H1 (cell line): ENCODE data around the gene SEC22C. TPM values are rescaled to one million over a fixed set of nuclear protein-coding genes. Genes with fewer than 3 reads are reported as not detected.

ENCODE experiments used
- CTCF ChIA-PET: fragments of 300-600 bp; sonication (Branson Sonifier 250); formaldehyde crosslinking; loops from one replicate; lab custom pipeline; 2021; ENCODE audit not compliant: partially characterized antibody; lab: Charles Lee
- POLR2A ChIA-PET: fragments of 300-600 bp; sonication (Branson Sonifier 250); formaldehyde crosslinking; loops from one replicate; lab custom pipeline; 2021; ENCODE audit warnings: inconsistent platforms; ENCODE audit not compliant: partially characterized antibody; lab: Charles Lee
- DNase-seq, 2 experiments: peaks; one replicate each; pipeline versions ENCODE4 v3.0.0 to v3.0.0-alpha.2; 2010 to 2022; ENCODE audit warnings: low spot score in 2 of 2, low read depth in 1 of 2, mixed read lengths in 1 of 2
- FAIRE-seq: peaks from 2 replicates; lab custom pipeline; 2011; peaks lifted over from hg19 to GRCh38; lab: Jason Lieb, UNC
- H2AFZ ChIP-seq: 2 replicates; pipeline ENCODE4 v1.8.1; 2012; ENCODE audit warnings: low read length, inconsistent platforms
- H2AK5ac ChIP-seq: 2 replicates; pipeline ENCODE4 v1.6.1; 2013; ENCODE audit warnings: low read depth, low read length
- H2BK120ac ChIP-seq: replicated peaks from 2 replicates; pipeline ENCODE3; 2013; ENCODE audit warnings: low read depth, low read length, inconsistent platforms
- H2BK12ac ChIP-seq: 2 replicates; pipeline ENCODE4 v1.6.1; 2013; ENCODE audit warnings: low read depth, low read length
- H2BK15ac ChIP-seq: 2 replicates; pipeline ENCODE4 v1.6.1; 2013; ENCODE audit warnings: low read length
- H2BK20ac ChIP-seq: 2 replicates; pipeline ENCODE4 v1.6.1; 2013; ENCODE audit warnings: low read length
- H2BK5ac ChIP-seq: 2 replicates; pipeline ENCODE4 v1.6.1; 2013; ENCODE audit warnings: low read depth, low read length
- H3K14ac ChIP-seq: 2 replicates; pipeline ENCODE4 v1.6.1; 2013; ENCODE audit warnings: inconsistent platforms; ENCODE audit not compliant: insufficient read length
- H3K18ac ChIP-seq: 2 replicates; pipeline ENCODE4 v1.6.1; 2013; ENCODE audit warnings: low read length; ENCODE audit errors: extremely low read depth
- H3K23ac ChIP-seq: 2 replicates; pipeline ENCODE4 v1.6.1; 2013; ENCODE audit warnings: inconsistent platforms; ENCODE audit not compliant: insufficient read length
- H3K23me2 ChIP-seq: 2 replicates; pipeline ENCODE4 v1.6.1; 2013; ENCODE audit warnings: low read depth, low read length
- H3K27ac ChIP-seq: 2 replicates; pipeline ENCODE4 v1.6.1; 2011; ENCODE audit warnings: low read depth, low read length, inconsistent platforms
- H3K27me3 ChIP-seq, 4 experiments: replicated peaks in 1 of 4; 1 replicate in 1 of 4; 2 replicates in 3 of 4; pipeline versions ENCODE4 v1.6.1 to v1.8.1; 2011 to 2013; ENCODE audit warnings: low read length in 3 of 4, mild to moderate bottlenecking in 3 of 4, inconsistent platforms in 2 of 4, mixed read lengths in 2 of 4, moderate library complexity in 1 of 4; ENCODE audit not compliant: control insufficient read depth in 3 of 4, insufficient read depth in 3 of 4; ENCODE audit errors: extremely low read depth in 1 of 4
- H3K36me3 ChIP-seq, 4 experiments: 2 replicates each; pipeline versions ENCODE4 v1.6.1 to v1.8.1; 2011 to 2013; ENCODE audit warnings: mild to moderate bottlenecking in 4 of 4, low read length in 3 of 4, moderate library complexity in 2 of 4, control low read depth in 1 of 4, inconsistent platforms in 1 of 4; ENCODE audit not compliant: insufficient read depth in 4 of 4, control insufficient read depth in 2 of 4
- H3K4ac ChIP-seq: replicated peaks from 2 replicates; pipeline ENCODE3; 2013; ENCODE audit warnings: low read length, low read depth, mixed read lengths, inconsistent platforms; ENCODE audit not compliant: insufficient read length
- H3K4me1 ChIP-seq, 4 experiments: replicated peaks in 1 of 4; 1 replicate in 1 of 4; 2 replicates in 3 of 4; pipeline versions ENCODE4 v1.6.1 to v1.8.1; 2011 to 2013; ENCODE audit warnings: low read length in 3 of 4, inconsistent platforms in 2 of 4, mixed read lengths in 1 of 4; ENCODE audit not compliant: insufficient read depth in 4 of 4, control insufficient read depth in 3 of 4
- H3K4me2 ChIP-seq, 2 experiments: 2 replicates each; pipeline versions ENCODE4 v1.6.1 to v1.8.1; 2011 to 2013; ENCODE audit warnings: low read depth in 2 of 2, low read length in 2 of 2, control low read depth in 1 of 2, inconsistent platforms in 1 of 2, mild to moderate bottlenecking in 1 of 2; ENCODE audit not compliant: insufficient read depth in 1 of 2
- H3K4me3 ChIP-seq, 4 experiments: fragments of 200-600, 300-600 bp in 1 of 4; sonication (generic), shearing (Covaris generic), sonication (Bioruptor Twin) in 1 of 4; 2 replicates each; pipeline versions ENCODE4 v1.5.1 to v1.8.1; 2011 to 2016; ENCODE audit warnings: low read length in 4 of 4, low read depth in 3 of 4, control low read depth in 2 of 4, inconsistent platforms in 2 of 4, mild to moderate bottlenecking in 2 of 4, mixed read lengths in 1 of 4, moderate library complexity in 1 of 4; ENCODE audit not compliant: insufficient read depth in 2 of 4; ENCODE audit errors: extremely low read depth in 1 of 4
- H3K56ac ChIP-seq: replicated peaks from 2 replicates; pipeline ENCODE3; 2013; ENCODE audit warnings: low read depth, mild to moderate bottlenecking, mixed read lengths, low read length, inconsistent platforms; ENCODE audit not compliant: insufficient read length
- H3K79me1 ChIP-seq: 2 replicates; pipeline ENCODE4 v1.6.1; 2013; ENCODE audit warnings: low read depth, low read length, control low read depth
- H3K79me2 ChIP-seq, 2 experiments: 2 replicates each; pipeline versions ENCODE4 v1.6.1 to v1.8.1; 2012 to 2013; ENCODE audit warnings: low read length in 2 of 2, mild to moderate bottlenecking in 2 of 2, inconsistent platforms in 1 of 2; ENCODE audit not compliant: insufficient read depth in 2 of 2, control insufficient read depth in 1 of 2
- H3K9ac ChIP-seq, 4 experiments: replicated peaks in 1 of 4; 1 replicate in 1 of 4; 2 replicates in 3 of 4; pipeline versions ENCODE4 v1.6.1 to v1.8.1; 2011 to 2013; ENCODE audit warnings: low read depth in 3 of 4, low read length in 3 of 4, control low read depth in 2 of 4, mild to moderate bottlenecking in 2 of 4, moderate library complexity in 2 of 4, inconsistent platforms in 1 of 4; ENCODE audit errors: extremely low read depth in 1 of 4
- H3K9me3 ChIP-seq, 2 experiments: 2 replicates each; pipeline versions ENCODE4 v1.6.1 to v1.8.1; 2012 to 2013; ENCODE audit warnings: mild to moderate bottlenecking in 2 of 2, moderate library complexity in 2 of 2, control low read depth in 1 of 2, inconsistent platforms in 1 of 2, low read depth in 1 of 2, low read length in 1 of 2, mixed read lengths in 1 of 2; ENCODE audit not compliant: insufficient read depth in 2 of 2
- H4K20me1 ChIP-seq, 2 experiments: replicated peaks in 1 of 2; 2 replicates each; pipeline versions ENCODE3 to v1.8.1; 2011 to 2013; ENCODE audit warnings: inconsistent platforms in 2 of 2, low read length in 2 of 2, mild to moderate bottlenecking in 1 of 2; ENCODE audit not compliant: insufficient read depth in 2 of 2, control insufficient read depth in 1 of 2
- H4K5ac ChIP-seq: 2 replicates; pipeline ENCODE4 v1.6.1; 2013; ENCODE audit warnings: low read length, low read depth, mixed read lengths, inconsistent platforms; ENCODE audit not compliant: insufficient read length
- H4K8ac ChIP-seq: 2 replicates; pipeline ENCODE4 v1.8.0; 2013; ENCODE audit warnings: mild to moderate bottlenecking, moderate library complexity, low read length, inconsistent platforms; ENCODE audit not compliant: insufficient read depth; ENCODE audit errors: extremely low read depth
- H4K91ac ChIP-seq: replicated peaks from 2 replicates; pipeline ENCODE3; 2013; ENCODE audit warnings: low read length, mixed read lengths, inconsistent platforms; ENCODE audit not compliant: insufficient read length
- ASH2L ChIP-seq: fragments of 200-600, 300-600 bp; sonication (generic); IDR thresholded peaks from one replicate; pipeline ENCODE4 v1.7.1; 2017; ENCODE audit warnings: low read length
- CTBP2 ChIP-seq: IDR thresholded peaks from 2 replicates; pipeline ENCODE4 v1.7.0; 2011; ENCODE audit warnings: borderline replicate concordance, mild to moderate bottlenecking, moderate library complexity, mixed read lengths, low read length; ENCODE audit not compliant: insufficient read depth, insufficient read length
- E2F6 ChIP-seq: IDR thresholded peaks from 2 replicates; pipeline ENCODE4 v1.6.1; 2012; ENCODE audit warnings: inconsistent platforms
- EZH2 ChIP-seq: fragments of 200-600 bp; sonication (generic); IDR thresholded peaks from 2 replicates; pipeline ENCODE4 v1.7.1; 2012; ENCODE audit warnings: low read depth, mild to moderate bottlenecking, moderate library complexity, low read length, inconsistent platforms; ENCODE audit not compliant: severe bottlenecking
- JUND ChIP-seq: IDR thresholded peaks from 2 replicates; pipeline ENCODE4 v1.6.1; 2011; ENCODE audit warnings: mild to moderate bottlenecking, improper control_type of control experiment, low read length
- NRF1 ChIP-seq: IDR thresholded peaks from 2 replicates; pipeline ENCODE4 v1.6.1; 2011; ENCODE audit warnings: mild to moderate bottlenecking, low read depth, low read length, improper control_type of control experiment
- RFX5 ChIP-seq: IDR thresholded peaks from 2 replicates; pipeline ENCODE4 v1.6.1; 2011; ENCODE audit warnings: low read depth, low read length, improper control_type of control experiment, borderline replicate concordance
- RXRA ChIP-seq: IDR thresholded peaks from 2 replicates; pipeline ENCODE4 v1.6.1; 2011; ENCODE audit warnings: low read depth, mild to moderate bottlenecking, low read length, moderate library complexity; ENCODE audit not compliant: insufficient read depth
- SP2 ChIP-seq: IDR thresholded peaks from 2 replicates; pipeline ENCODE4 v1.6.1; 2012; ENCODE audit warnings: mild to moderate bottlenecking, low read length, inconsistent platforms
- TCF12 ChIP-seq: IDR thresholded peaks from 2 replicates; pipeline ENCODE4 v1.6.1; 2011; ENCODE audit warnings: low read depth, mild to moderate bottlenecking, low read length
- YY1 ChIP-seq: IDR thresholded peaks from 2 replicates; pipeline ENCODE4 v1.6.1; 2011; ENCODE audit warnings: low read depth, mild to moderate bottlenecking, low read length
- WGBS, 2 experiments: shearing (Covaris generic) in 1 of 2; methylation state at CpG; one replicate each; pipeline versions ENCODE4 v1.1.6 to v1.1.7; 2013 to 2015; ENCODE audit warnings: low lambda C conversion rate in 2 of 2, mixed read lengths in 2 of 2, inconsistent platforms in 1 of 2, low coverage in 1 of 2, missing lambda C conversion rate in 1 of 2; ENCODE audit not compliant: insufficient replicate concordance in 2 of 2, insufficient coverage in 1 of 2, insufficient read length in 1 of 2; ENCODE audit errors: extremely low coverage in 1 of 2, missing lambda C conversion rate in 1 of 2; 5-methylcytosine and 5-hydroxymethylcytosine counted together
- polyA plus RNA-seq, 7 experiments: library from polyadenylated mRNA; depleted of rRNA in 3 of 7; stranded (reverse) in 5 of 7; unstranded in 2 of 7; fragments of >200 nt in 5 of 7; fragments of 200-250 nt in 2 of 7; gene quantifications; 1 replicate in 5 of 7; 2 replicates in 1 of 7; 4 replicates in 1 of 7; pipeline versions ENCODE4 v1.2.1 to v1.2.3, GENCODE V29; 2011 to 2013; ENCODE audit warnings: missing spikeins in 2 of 7, mixed read lengths in 2 of 7
- total RNA-seq: library from RNA; stranded (reverse); fragmentation: NEBNext Ultra II Directional; extraction: Animal tissue kit (Norgen Biotek cat#: 25700); gene quantifications from 2 replicates; pipeline ENCODE4 v1.2.1, GENCODE V29; 2021
- TF ChIP-seq, protein P1 (sequence below): IDR thresholded peaks from 2 replicates; pipeline ENCODE4 v1.6.1; 2011; ENCODE audit warnings: low read length, improper control_type of control experiment

SEC22C gene
- total and polyA plus RNA-seq, 2 of the 8 experiments (the other 6 are each of a cell fraction or from before 2014, with no cell fraction given), result 23.4 to 38.3 TPM

DNA sequence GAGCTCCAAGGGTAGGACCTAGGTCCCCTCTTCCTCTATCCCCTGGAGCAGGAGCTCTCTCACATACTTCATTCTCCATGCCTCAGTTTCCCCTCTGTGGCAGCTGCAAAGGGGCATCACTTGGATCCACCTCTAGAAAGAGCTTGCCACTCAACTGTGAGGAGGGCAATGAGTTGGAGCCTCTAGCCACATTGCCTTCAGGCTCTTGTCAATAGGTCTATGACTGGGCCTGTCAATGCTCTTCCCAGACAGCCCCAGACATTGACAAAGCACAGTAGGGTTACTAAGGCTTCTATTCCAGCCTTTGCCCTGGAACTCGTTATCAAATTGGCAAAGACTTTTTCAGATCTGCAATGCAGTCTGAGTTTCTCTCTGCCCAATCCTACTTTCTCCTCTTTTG lies 83.7 kb downstream of the SEC22C start:
- no peak overlapping the region for H2BK120ac ChIP-seq
- no peaks in the 10 kb centered on the region for H3K79me1 ChIP-seq
- TF ChIP-seq, protein P1, sequence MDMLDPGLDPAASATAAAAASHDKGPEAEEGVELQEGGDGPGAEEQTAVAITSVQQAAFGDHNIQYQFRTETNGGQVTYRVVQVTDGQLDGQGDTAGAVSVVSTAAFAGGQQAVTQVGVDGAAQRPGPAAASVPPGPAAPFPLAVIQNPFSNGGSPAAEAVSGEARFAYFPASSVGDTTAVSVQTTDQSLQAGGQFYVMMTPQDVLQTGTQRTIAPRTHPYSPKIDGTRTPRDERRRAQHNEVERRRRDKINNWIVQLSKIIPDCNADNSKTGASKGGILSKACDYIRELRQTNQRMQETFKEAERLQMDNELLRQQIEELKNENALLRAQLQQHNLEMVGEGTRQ, result no peak
- TF ChIP-seq TCF12 (no peak), CTBP2 (no peak), JUND (no peak), ASH2L (no peak), NRF1 (no peak), SP2 (no peak), E2F6 (no peak), RFX5 (no peak), EZH2 (no peak), RXRA (no peak), YY1 (no peak)
- no peaks in the 10 kb centered on the region for H4K20me1 ChIP-seq
- no peak overlapping the region for H3K23ac ChIP-seq
- H2BK5ac ChIP-seq, result no peak overlapping the region
- peaks cover 16% of the 10 kb centered on the region; the same call in 1 of the 2 replicates for H3K23me2 ChIP-seq
- H3K4me1 ChIP-seq, result peaks cover 0 to 7% (median 5%) of the 10 kb centered on the region in 4 experiments; a peak in 6 of 7 replicates
- POLR2A ChIA-PET, result interaction anchor here (0.7 to 1.7 kb wide), 4 partner anchors 9 to 58 kb away, joined by 3 to 8 read pairs (median 4); no protein-coding TSS in a partner anchor
- no peak overlapping the region for H4K5ac ChIP-seq
- CTCF ChIA-PET, result interaction anchor here (0.7 to 3.4 kb wide), 6 partner anchors 23 to 55 kb away, joined by 3 to 15 read pairs (median 3); no protein-coding TSS in a partner anchor
- no peak overlapping the region for H3K56ac ChIP-seq
- H2AK5ac ChIP-seq, result no peak overlapping the region
- H3K27me3 ChIP-seq, result peaks cover 0 to 44% (median 29%) of the 10 kb centered on the region in 4 experiments; a peak in 6 of 7 replicates
- H3K4me2 ChIP-seq, result no peak overlapping the region; a peak in 1 of 4 replicates
- no peak overlapping the region for H4K91ac ChIP-seq
- no peak overlapping the region for H3K4me3 ChIP-seq
- H3K79me2 ChIP-seq, result no peaks in the 10 kb centered on the region
- no peaks in the 10 kb centered on the region for H3K9me3 ChIP-seq
- H3K14ac ChIP-seq, result no peak overlapping the region
- no peak overlapping the region for H3K9ac ChIP-seq
- H3K27ac ChIP-seq, result no peak overlapping the region
- FAIRE-seq (no peak), DNase-seq (no peak)
- no peak overlapping the region for H3K18ac ChIP-seq
- H3K36me3 ChIP-seq, result no peaks in the 10 kb centered on the region
- 0 out of 2 replicates have a peak overlapping the region, but pooled peaks have one; percentile 75 for H2BK20ac ChIP-seq
- H4K8ac ChIP-seq, result no peak overlapping the region
- 0 out of 2 replicates have a peak overlapping the region, but pooled peaks have one; percentile 93 for H2BK12ac ChIP-seq
- H2BK15ac ChIP-seq, result no peak overlapping the region
- no peak overlapping the region for H3K4ac ChIP-seq
- H2AFZ ChIP-seq, result no peak overlapping the region
- WGBS, 2 experiments, result 100% methylated on average over 1 of the region's 1 CpG; no CpG with 5 or more reads in 1 of the 2 experiments
